ENCODE measurements around the gene SLC16A4. TPM values are rescaled to one million over a fixed set of nuclear protein-coding genes. Genes with fewer than 3 reads are reported as not detected.
"Not testable (repeated sequence)": the region's sequence is repeated elsewhere in the genome, so short reads cannot be mapped to it uniquely, and the experiment has no call there.

The SLC16A4 gene
- 53.1 TPM for total RNA-seq
- 51.8 TPM for polyA plus RNA-seq (ENCODE audit: insufficient read depth, low read depth, low replicate concordance)
- long read RNA-seq, donor 1, partial matches to known transcripts, result 0 of 4 reads
- long read RNA-seq, donor 1, other reads (novel, unspliced or antisense), result 0 of 4 reads
- long read RNA-seq, donor 2, transcript SLC16A4-201 (9 exons, 2,632 nt), result major isoform, 7 of 27 reads
- long read RNA-seq, donor 2, partial matches to known transcripts, result 17 of 27 reads
- long read RNA-seq, donor 2, other reads (novel, unspliced or antisense), result 0 of 27 reads
- long read RNA-seq, donor 3, transcript SLC16A4-201 (9 exons, 2,632 nt), result major isoform, 9 of 41 reads
- long read RNA-seq, donor 3, partial matches to known transcripts, result 25 of 41 reads
- long read RNA-seq, donor 3, other reads (novel, unspliced or antisense), result 0 of 41 reads
- long read RNA-seq, donor 4, transcript SLC16A4-201 (9 exons, 2,632 nt), result major isoform, 12 of 13 reads
- long read RNA-seq, donor 4, partial matches to known transcripts, result 0 of 13 reads
- long read RNA-seq, donor 4, other reads (novel, unspliced or antisense), result 0 of 13 reads
- long read RNA-seq, donor 5, partial matches to known transcripts, result 0 of 1 reads
- long read RNA-seq, donor 5, other reads (novel, unspliced or antisense), result 0 of 1 reads
- long read RNA-seq, donor 6, partial matches to known transcripts, result 6 of 16 reads
- long read RNA-seq, donor 6, other reads (novel, unspliced or antisense), result 0 of 16 reads
- long read RNA-seq, donor 7, transcript SLC16A4-201 (9 exons, 2,632 nt), result major isoform, 19 of 47 reads
- long read RNA-seq, donor 7, transcript SLC16A4-210 (8 exons, 2,496 nt), result minor isoform, 10 of 47 reads
- long read RNA-seq, donor 7, partial matches to known transcripts, result 8 of 47 reads
- long read RNA-seq, donor 7, other reads (novel, unspliced or antisense), result 8 of 47 reads
- long read RNA-seq, donor 8, partial matches to known transcripts, result 0 of 5 reads
- long read RNA-seq, donor 8, other reads (novel, unspliced or antisense), result 0 of 5 reads
- long read RNA-seq, donor 9, result 0 reads
- long read RNA-seq, donor 10, partial matches to known transcripts, result 5 of 9 reads
- long read RNA-seq, donor 10, other reads (novel, unspliced or antisense), result 0 of 9 reads

DNA sequence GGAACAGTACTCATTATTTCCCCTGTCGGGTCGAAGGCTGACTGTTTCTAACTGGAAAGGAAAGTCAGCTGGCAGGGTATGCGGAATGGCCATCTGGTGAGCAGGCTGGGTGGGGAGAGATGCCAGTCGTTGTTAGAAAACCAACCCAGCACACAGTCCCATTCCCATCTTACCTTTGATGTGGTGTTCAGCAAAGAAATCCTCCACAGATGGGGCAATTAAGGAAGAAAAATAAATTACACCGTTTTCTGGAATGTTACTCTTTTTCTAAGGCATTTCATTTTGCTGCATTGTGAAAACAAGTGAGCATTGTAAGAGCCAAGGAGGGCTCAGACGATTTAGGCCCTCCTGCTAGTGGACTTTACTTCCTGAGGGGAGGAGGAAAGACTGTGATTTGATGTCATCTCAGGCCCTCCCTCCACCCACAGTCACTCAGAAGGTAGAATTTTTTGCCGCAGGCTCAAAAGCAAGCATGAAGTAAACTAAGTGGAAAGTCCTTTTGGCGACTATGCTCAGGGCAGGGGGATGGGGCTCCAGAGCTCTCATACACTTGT is at the start of gene SLC16A4:
TSS of gene SLC16A4 (minus strand) at position 335 of the 554 bp plus-strand sequence. CDS start 1,703 bp downstream, outside the sequence.
- H3K36me3 ChIP-seq (ENCODE audit: control insufficient read depth in 2 of 3, insufficient read depth in 3 of 3, low read length in 3 of 3), result no peaks in the 10 kb centered on the region
- H3K9me3 ChIP-seq (ENCODE audit: control insufficient read depth in 2 of 3, insufficient read depth in 1 of 3, low read length in 3 of 3), result no peaks in the 10 kb centered on the region
- H3K4me3 ChIP-seq (ENCODE audit: low read length in 3 of 3), result peak within 1 kb of the TSS; percentile 62 to 86 (median 77)
- H3K27ac ChIP-seq (ENCODE audit: low read depth in 2 of 2, low read length in 2 of 2), result peak within 1 kb of the TSS; percentile 69 to 82
- TF ChIP-seq, protein P1, sequence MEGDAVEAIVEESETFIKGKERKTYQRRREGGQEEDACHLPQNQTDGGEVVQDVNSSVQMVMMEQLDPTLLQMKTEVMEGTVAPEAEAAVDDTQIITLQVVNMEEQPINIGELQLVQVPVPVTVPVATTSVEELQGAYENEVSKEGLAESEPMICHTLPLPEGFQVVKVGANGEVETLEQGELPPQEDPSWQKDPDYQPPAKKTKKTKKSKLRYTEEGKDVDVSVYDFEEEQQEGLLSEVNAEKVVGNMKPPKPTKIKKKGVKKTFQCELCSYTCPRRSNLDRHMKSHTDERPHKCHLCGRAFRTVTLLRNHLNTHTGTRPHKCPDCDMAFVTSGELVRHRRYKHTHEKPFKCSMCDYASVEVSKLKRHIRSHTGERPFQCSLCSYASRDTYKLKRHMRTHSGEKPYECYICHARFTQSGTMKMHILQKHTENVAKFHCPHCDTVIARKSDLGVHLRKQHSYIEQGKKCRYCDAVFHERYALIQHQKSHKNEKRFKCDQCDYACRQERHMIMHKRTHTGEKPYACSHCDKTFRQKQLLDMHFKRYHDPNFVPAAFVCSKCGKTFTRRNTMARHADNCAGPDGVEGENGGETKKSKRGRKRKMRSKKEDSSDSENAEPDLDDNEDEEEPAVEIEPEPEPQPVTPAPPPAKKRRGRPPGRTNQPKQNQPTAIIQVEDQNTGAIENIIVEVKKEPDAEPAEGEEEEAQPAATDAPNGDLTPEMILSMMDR (IDR thresholded peaks at IDR 0.05; ENCODE audit: borderline replicate concordance, extremely low read depth, insufficient read depth), result no peak
- DNase-seq, result peak in 4 of 5 donors; percentile 35 to 72 (median 50)
- peak within 1 kb of the TSS; percentile 33 to 86 (median 54) for H3K9ac ChIP-seq (ENCODE audit: low read length in 3 of 3)
- intact Hi-C loops (cut with DNase I), result no loop called here
- no peaks in the 10 kb centered on the region for H3K27me3 ChIP-seq (ENCODE audit: control insufficient read depth, insufficient read depth, low read length)
- peak; percentile 19 for FAIRE-seq
- peaks cover 0 to 17% (median 0%) of the 10 kb centered on the region in 3 donors for H3K4me1 ChIP-seq (ENCODE audit: control insufficient read depth in 2 of 3, insufficient read depth in 2 of 3, low read depth in 1 of 3, low read length in 3 of 3)

GRCh38 chr1:110439873-110440272 is 49.0 kb upstream of the SLC16A4 start:
- DNase-seq; H3K9me3 ChIP-seq (ENCODE audit: control insufficient read depth in 2 of 3, insufficient read depth in 1 of 3, low read length in 3 of 3); H3K27ac ChIP-seq (ENCODE audit: low read depth in 2 of 2, low read length in 2 of 2); FAIRE-seq; H3K4me1 ChIP-seq (ENCODE audit: control insufficient read depth in 2 of 3, insufficient read depth in 2 of 3, low read depth in 1 of 3, low read length in 3 of 3); H3K9ac ChIP-seq (ENCODE audit: low read length in 3 of 3); H3K27me3 ChIP-seq (ENCODE audit: control insufficient read depth, insufficient read depth, low read length); H3K36me3 ChIP-seq (ENCODE audit: control insufficient read depth in 2 of 3, insufficient read depth in 3 of 3, low read length in 3 of 3); intact Hi-C loops (cut with DNase I); H3K4me3 ChIP-seq (ENCODE audit: low read length in 3 of 3): not testable (repeated sequence)

- TF ChIP-seq, protein P1 (IDR thresholded peaks at IDR 0.05; ENCODE audit: borderline replicate concordance, extremely low read depth, insufficient read depth), result no peak
- Histone ChIP-seq H3K4me1 (ENCODE audit: control insufficient read depth in 2 of 3, insufficient read depth in 2 of 3, low read depth in 1 of 3, low read length in 3 of 3) (no peaks in the 10 kb centered on the region), H3K9ac (ENCODE audit: low read length in 3 of 3) (no peak overlapping the region), H3K4me3 (ENCODE audit: low read length in 3 of 3) (no peak overlapping the region), H3K36me3 (ENCODE audit: control insufficient read depth in 2 of 3, insufficient read depth in 3 of 3, low read length in 3 of 3) (no peaks in the 10 kb centered on the region), H3K27me3 (ENCODE audit: control insufficient read depth, insufficient read depth, low read length) (no peaks in the 10 kb centered on the region), H3K27ac (ENCODE audit: low read depth in 2 of 2, low read length in 2 of 2) (no peak overlapping the region), H3K9me3 (ENCODE audit: control insufficient read depth in 2 of 3, insufficient read depth in 1 of 3, low read length in 3 of 3) (no peaks in the 10 kb centered on the region)
- FAIRE-seq, result no peak
- peak in 1 of 5 donors; percentile 0 for DNase-seq
- intact Hi-C loops (cut with DNase I), result no loop called here
These were observed 48.1 kb upstream of the SLC16A4 start for GRCh38 chr1:110438893-110439292.

DNA sequence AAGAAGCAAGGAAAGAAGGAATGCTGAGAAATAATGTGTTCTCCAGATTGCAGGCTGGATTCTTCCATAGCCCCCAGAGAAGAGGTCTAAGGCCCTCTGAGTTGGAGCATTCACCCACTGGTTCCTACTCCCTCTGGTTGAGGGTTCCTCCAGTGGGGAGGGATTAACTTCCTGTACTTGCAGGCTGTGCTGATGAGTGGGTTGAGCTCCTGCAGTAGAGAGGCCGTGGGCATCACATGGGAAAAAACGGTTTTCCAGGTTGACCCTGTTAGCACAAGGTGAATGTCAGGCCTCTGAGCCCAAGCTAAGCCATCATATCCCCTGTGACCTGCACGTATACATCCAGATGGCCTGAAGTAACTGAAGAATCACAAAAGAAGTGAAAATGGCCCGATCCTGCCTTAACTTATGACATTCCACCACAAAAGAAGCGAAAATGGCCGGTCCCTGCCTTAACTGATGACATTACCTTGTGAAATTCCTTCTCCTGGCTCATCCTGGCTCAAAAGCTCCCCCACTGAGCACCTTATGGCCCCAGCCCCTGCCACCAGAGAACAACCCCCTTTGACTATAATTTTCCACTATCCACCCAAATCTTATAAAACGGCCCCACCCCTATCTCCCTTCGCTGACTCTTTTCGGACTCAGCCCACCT is 46.9 kb upstream of the SLC16A4 start:
- H3K9me3 ChIP-seq (ENCODE audit: control insufficient read depth in 2 of 3, insufficient read depth in 1 of 3, low read length in 3 of 3); H3K27me3 ChIP-seq (ENCODE audit: control insufficient read depth, insufficient read depth, low read length); H3K4me1 ChIP-seq (ENCODE audit: control insufficient read depth in 2 of 3, insufficient read depth in 2 of 3, low read depth in 1 of 3, low read length in 3 of 3); H3K27ac ChIP-seq (ENCODE audit: low read depth in 2 of 2, low read length in 2 of 2); intact Hi-C loops (cut with DNase I); H3K36me3 ChIP-seq (ENCODE audit: control insufficient read depth in 2 of 3, insufficient read depth in 3 of 3, low read length in 3 of 3); H3K9ac ChIP-seq (ENCODE audit: low read length in 3 of 3); H3K4me3 ChIP-seq (ENCODE audit: low read length in 3 of 3); FAIRE-seq: not testable (repeated sequence)
- DNase-seq, result peak in 1 of 5 donors; percentile 21

Measured in kidney (tissue), 22 donors.